Glomerular visceral epithelial cell (primary cell): ENCODE measurements around the gene C1orf226.
"Not testable (repeated sequence)": the region's sequence is repeated elsewhere in the genome, so short reads cannot be mapped to it uniquely, and the experiment has no call there.

Experiments used
- DNase-seq: peaks from one replicate; pipeline ENCODE4 v3.0.0-alpha.2; 2016; ENCODE audit errors: extremely low spot score

The C1orf226 gene

GRCh38 chr1:162381383-162381782 lies at the start of gene C1orf226:
TSS of gene C1orf226 (plus strand) at chr1:162381728. CDS start at chr1:162381902, 174 bp downstream.
- peak; percentile 11 for DNase-seq

GRCh38 chr1:162333991-162334390 lies 47.5 kb upstream of the C1orf226 start:
- no peak for DNase-seq

- DNase-seq = no peak
These were observed 46.4 kb upstream of the C1orf226 start for GRCh38 chr1:162335126-162335525.

GRCh38 chr1:162336621-162337285 lies 44.8 kb upstream of the C1orf226 start:
- DNase-seq = no peak

- DNase-seq = no peak
These were observed 39.0 kb upstream of the C1orf226 start for GRCh38 chr1:162342452-162342983.

GRCh38 chr1:162343470-162343869 lies 38.1 kb upstream of the C1orf226 start:
- no peak for DNase-seq

GRCh38 chr1:162347281-162347680 lies 34.2 kb upstream of the C1orf226 start:
- no peak for DNase-seq

GRCh38 chr1:162349635-162350330 lies 31.7 kb upstream of the C1orf226 start:
- peak; percentile 33 for DNase-seq

- no peak for DNase-seq
These were observed 30.2 kb upstream of the C1orf226 start for GRCh38 chr1:162351246-162351842.

- not testable (repeated sequence) for DNase-seq
These were observed 29.7 kb upstream of the C1orf226 start for GRCh38 chr1:162351874-162352273.

- no peak for DNase-seq
These were observed 28.4 kb upstream of the C1orf226 start for GRCh38 chr1:162353078-162353477.

GRCh38 chr1:162353702-162354101 lies 27.8 kb upstream of the C1orf226 start:
- DNase-seq = no peak

- DNase-seq = peak; percentile 18
These were observed 23.8 kb upstream of the C1orf226 start for GRCh38 chr1:162357681-162358266.

- no peak for DNase-seq
These were observed 22.6 kb upstream of the C1orf226 start for GRCh38 chr1:162358928-162359327.

- DNase-seq = no peak
These were observed 21.8 kb upstream of the C1orf226 start for GRCh38 chr1:162359523-162360236.

GRCh38 chr1:162360237-162360873 lies 21.2 kb upstream of the C1orf226 start:
- DNase-seq = no peak

GRCh38 chr1:162360874-162361260 lies 20.7 kb upstream of the C1orf226 start:
- no peak for DNase-seq

GRCh38 chr1:162361349-162361748 lies 20.2 kb upstream of the C1orf226 start:
- no peak for DNase-seq

- no peak for DNase-seq
These were observed 17.7 kb upstream of the C1orf226 start for GRCh38 chr1:162363823-162364222.

GRCh38 chr1:162364498-162364897 lies 17.0 kb upstream of the C1orf226 start:
- DNase-seq = no peak
